HG03439 (cell line): ENCODE data around the gene GALNTL6.
"Not testable (repeated sequence)": the region's sequence is repeated elsewhere in the genome, so short reads cannot be mapped to it uniquely, and the experiment has no call there.

Experiments
- ATAC-seq: cut with Tn5 transposase; IDR thresholded peaks from one replicate; pipeline ENCODE4 v1.9.1; 2021; ENCODE audit warnings: mild to moderate bottlenecking, moderate library complexity; ENCODE audit not compliant: unreplicated experiment

The GALNTL6 gene

DNA sequence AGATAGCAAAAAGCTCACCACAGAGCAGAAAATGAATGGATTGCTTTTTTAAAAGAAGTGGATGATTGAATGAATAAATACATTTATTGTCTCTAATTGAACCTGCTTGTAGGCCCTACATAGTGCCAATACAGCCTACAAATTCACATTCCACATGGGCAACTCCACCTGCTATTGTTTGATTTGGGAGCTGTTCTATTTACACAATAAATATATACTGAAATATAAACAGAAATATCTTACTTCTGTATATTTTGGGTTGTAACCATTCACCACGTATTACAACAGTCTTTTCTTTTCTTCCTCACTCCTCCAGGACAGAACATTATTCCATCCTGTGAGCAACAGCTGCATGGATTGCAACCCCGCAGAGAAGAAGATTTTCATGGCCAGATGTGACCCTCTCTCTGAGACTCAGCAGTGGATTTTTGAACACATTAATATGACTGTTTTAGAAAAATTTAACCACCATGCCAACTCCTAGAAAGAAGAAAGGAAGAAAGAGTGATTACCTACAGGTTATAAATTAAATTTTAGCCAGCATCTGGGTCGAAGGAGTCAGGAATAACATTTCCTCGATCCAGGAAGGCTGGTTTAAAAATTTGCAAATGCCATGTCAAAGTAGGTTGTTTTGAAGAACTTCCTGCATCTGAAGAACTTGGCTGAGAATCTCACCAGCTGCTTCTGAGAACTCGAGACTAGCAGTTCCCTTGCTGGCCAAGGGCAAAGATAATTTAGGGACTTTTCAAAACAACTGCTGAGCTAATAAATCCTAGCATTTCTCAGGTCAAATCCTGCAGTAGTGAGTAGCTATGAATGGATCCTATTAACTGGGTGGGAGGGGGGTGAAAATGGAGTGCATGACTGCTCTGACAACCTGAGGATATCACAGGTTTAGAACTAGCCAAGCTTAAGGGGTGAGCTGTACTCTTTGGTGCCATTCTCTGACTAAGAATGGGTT lies 1226.7 kb downstream of the GALNTL6 start:
- ATAC-seq, result no peak

DNA sequence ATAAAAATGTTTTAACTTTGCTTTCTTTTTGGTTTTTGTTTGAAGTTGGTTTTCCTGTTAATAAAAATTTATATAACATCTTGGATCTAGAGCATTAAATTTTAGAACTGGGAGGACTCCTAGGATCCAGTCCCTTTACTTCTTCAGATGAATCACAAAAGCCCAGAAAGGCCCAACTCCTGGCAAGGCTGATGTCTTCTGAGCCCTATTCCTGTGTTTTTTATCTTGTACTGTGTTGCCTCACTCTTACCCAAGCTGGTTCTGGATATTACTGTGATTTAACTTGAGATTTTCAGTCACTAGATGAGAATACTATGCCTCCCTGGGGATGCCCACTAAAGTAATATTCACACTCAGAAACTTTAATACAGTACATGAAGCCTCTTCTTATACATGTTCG lies 1228.3 kb downstream of the GALNTL6 start:
- no peak for ATAC-seq

DNA sequence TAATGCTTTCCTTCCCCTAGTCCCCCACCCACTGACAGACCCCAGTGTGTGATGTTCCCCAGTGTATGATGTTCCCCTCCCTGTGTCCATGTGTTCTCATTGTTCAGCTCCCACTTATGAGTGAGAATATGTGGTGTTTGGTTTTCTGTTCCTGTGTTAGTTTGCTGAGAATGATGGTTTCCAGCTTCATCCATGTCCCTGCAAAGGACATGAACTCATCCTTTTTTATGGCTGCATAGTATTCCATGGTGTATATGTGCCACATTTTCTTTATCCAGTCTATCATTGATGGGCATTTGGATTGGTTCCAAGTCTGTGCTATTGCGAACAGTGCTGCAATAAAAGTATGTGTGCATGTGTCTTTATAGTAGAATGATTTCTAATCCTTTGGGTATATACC lies 1228.9 kb downstream of the GALNTL6 start:
- ATAC-seq, result not testable (repeated sequence)

DNA sequence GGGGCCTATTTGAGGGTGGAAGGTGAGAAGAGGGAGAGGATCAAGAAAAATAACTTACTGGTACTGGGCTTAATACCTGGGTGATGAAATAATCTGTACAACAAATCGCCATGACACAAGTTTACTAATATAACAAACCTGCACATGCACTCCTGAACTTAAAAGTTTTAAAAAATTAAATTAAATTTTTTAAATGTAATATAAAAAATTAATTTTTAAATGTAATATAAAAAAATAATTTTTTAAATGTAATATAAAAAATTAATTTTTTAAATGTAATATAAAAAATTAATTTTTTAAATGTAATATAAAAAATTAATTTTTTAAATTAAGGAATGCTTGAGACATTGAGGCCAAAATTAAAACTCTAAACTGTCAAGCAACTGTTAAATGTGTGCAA lies 1231.1 kb downstream of the GALNTL6 start:
- ATAC-seq, result no peak

DNA sequence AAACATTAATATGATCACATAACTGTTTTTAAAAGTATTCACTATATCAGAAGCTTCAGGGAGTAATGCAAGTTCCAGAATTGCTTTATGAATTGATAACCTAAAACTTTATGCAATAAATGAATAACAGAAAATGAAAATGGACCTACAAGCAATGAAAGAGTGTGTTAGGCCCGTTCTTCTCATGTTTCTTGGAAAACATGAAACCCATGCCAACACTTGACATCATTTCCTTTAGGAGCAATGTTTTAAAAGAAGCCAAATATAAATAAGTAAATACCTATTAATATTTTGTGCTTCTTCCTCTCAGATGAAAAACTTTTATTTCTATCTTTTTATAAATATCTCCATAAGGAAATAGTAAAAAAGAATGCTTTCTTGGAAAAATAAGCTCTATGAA lies 1232.4 kb downstream of the GALNTL6 start:
- ATAC-seq, result no peak

- ATAC-seq, result no peak
Measured at GRCh38 chr4:173046144-173046543, 1232.9 kb downstream of the GALNTL6 start.

- ATAC-seq, result no peak
Measured at GRCh38 chr4:173046818-173047217, 1233.6 kb downstream of the GALNTL6 start.

DNA sequence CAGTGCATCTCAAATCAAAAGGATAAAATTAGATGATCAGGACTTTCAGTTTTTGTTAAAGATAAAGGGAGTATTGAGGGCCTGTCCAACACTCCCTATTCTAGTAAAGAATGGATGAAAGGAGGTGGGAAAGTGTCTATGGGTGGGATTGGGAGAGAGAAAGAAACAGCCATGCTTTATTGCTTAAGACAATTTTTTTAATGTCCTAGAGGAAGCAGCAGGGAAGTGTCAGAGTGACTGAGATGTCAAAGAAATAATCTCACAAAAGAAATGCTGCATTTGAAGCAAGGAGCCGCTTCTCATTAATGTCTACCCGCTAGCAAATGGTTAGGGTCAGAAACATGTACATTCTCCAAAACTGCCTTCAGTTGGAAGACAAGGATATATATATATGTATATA lies 1238.0 kb downstream of the GALNTL6 start:
- ATAC-seq, result no peak

- no peak for ATAC-seq
Measured at GRCh38 chr4:173051716-173052115, 1238.5 kb downstream of the GALNTL6 start.

DNA sequence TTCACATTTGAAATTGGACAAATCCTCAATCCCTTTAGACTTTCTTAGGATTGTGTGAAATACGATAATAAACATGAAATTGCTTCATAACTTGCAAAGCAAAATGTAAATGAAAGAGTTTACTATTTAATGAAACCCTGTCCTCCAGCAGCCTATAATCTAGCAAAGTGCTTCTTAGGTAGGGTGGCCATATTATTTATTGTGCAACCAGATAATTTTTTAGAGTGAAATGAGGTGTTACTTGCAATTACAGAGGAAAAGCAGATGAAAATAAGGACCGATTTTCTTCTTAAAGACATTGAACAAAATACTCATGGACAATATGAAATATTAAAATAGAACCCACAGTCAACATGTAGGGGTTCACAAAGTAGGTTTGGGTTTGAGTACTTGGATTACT lies 1239.2 kb downstream of the GALNTL6 start:
- no peak for ATAC-seq

GRCh38 chr4:173056271-173056670 lies 1243.1 kb downstream of the GALNTL6 start:
- ATAC-seq, result no peak

- no peak for ATAC-seq
Measured at GRCh38 chr4:173056710-173057109, 1243.5 kb downstream of the GALNTL6 start.

DNA sequence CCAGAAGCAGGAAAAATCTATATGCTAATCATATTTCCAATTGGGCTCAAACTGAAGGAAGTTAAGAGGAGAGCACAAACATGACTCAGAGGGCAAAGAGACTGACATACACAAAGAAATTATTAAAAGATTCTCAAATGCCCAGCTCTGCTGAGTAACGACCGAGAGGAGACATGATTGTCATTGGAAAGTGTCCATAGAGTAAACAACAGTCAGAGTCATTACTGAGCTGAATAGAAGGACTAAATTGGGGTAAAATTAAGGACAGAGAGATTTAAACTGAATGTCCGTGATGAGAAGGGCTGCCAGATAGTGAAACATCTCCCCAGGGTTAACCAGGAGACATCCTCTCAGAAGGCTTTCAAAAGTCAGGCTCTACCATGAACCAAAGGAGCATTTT lies 1244.2 kb downstream of the GALNTL6 start:
- ATAC-seq, result no peak

GRCh38 chr4:173057901-173058300 lies 1244.7 kb downstream of the GALNTL6 start:
- no peak for ATAC-seq

- ATAC-seq, result no peak
Measured at GRCh38 chr4:173061160-173061559, 1248.0 kb downstream of the GALNTL6 start.

- ATAC-seq, result no peak
Measured at GRCh38 chr4:173073939-173074500, 1260.8 kb downstream of the GALNTL6 start.

DNA sequence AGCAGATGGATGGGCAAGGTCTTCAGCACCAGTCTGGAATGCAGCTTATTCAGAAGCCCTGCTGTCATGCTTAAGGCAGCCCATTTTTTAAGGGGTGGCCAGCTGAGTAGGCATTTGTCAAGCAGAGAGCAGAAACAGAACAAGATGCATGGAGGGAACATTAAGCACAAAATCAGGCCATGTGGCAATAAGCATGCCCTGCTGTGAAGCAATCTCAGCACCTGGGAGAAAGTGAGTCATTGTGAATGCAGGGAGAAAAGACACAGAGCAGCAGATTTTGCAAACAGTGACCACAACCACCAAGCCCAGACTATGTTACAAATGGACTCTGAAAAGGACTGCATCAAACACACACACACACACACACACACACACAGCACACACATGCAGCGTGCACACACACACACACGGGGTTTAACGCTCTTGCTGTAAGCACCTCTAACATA lies 1261.3 kb downstream of the GALNTL6 start:
- no peak for ATAC-seq

- no peak for ATAC-seq
Measured at GRCh38 chr4:173076903-173077634, 1263.9 kb downstream of the GALNTL6 start.

GRCh38 chr4:173088144-173088543 lies 1274.9 kb downstream of the GALNTL6 start:
- ATAC-seq, result no peak
